Mesodermal cell (in vitro differentiated cells): Measurements from ENCODE around the gene LAX1.
"Not testable (repeated sequence)": the region's sequence is repeated elsewhere in the genome, so short reads cannot be mapped to it uniquely, and the experiment has no call there.

Experiments
- H3K27ac ChIP-seq: 2 replicates; pipeline ENCODE4 v1.7.0; 2013; ENCODE audit warnings: mild to moderate bottlenecking, low read depth, low read length, moderate library complexity; ENCODE audit not compliant: severe bottlenecking
- H3K36me3 ChIP-seq: 2 replicates; pipeline ENCODE4 v1.7.1; 2013; ENCODE audit warnings: mild to moderate bottlenecking, low read length, moderate library complexity; ENCODE audit not compliant: control insufficient read depth, insufficient read depth
- H3K4me1 ChIP-seq: one replicate; pipeline ENCODE4 v1.7.1; 2013; ENCODE audit warnings: mild to moderate bottlenecking, low read length; ENCODE audit not compliant: insufficient read depth, control insufficient read depth, poor library complexity, severe bottlenecking
- H3K4me3 ChIP-seq: 2 replicates; pipeline ENCODE4 v1.7.0; 2013; ENCODE audit warnings: low read length, control low read depth, mild to moderate bottlenecking; ENCODE audit not compliant: insufficient read depth, poor library complexity, severe bottlenecking; ENCODE audit errors: extremely low read depth
- H3K9me3 ChIP-seq: 2 replicates; pipeline ENCODE4 v1.7.1; 2013; ENCODE audit warnings: mild to moderate bottlenecking, low read length, moderate library complexity; ENCODE audit not compliant: control insufficient read depth
- WGBS, 2 experiments: methylation state at CpG; one replicate each; pipeline ENCODE4 v1.1.5; 2013; ENCODE audit warnings: missing lambda C conversion rate in 2 of 2; ENCODE audit not compliant: insufficient coverage in 2 of 2; 5-methylcytosine and 5-hydroxymethylcytosine counted together

LAX1 gene

DNA sequence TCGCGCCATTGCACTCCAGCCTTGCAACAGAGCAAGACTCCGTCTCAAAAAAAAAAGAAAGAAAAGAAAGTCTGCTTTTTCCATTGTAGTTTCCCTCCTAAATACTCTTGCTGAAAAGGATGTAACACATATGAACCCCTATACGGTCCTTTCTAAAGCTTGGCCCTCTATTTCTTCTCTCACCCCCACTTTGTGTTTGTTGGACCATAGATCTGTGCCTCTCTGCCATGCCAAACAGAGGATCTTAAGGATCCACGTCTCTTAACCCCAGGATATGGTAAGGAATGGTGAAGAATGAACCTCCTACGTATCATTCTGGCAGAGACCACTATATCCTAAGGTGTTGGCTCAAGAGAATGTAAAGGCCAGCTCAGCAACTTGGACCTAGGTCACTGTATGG lies 18.7 kb upstream of the LAX1 start:
- Histone ChIP-seq H3K9me3 (no peaks in the 10 kb centered on the region), H3K4me1 (peaks cover 18% of the 10 kb centered on the region), H3K36me3 (peaks cover 3% of the 10 kb centered on the region), H3K27ac (no peak overlapping the region), H3K4me3 (no peak overlapping the region)
- 94 to 100% methylated on average over 4 to 5 of the region's 6 CpGs for WGBS, 2 experiments

- no peak overlapping the region for H3K27ac ChIP-seq
- no peaks in the 10 kb centered on the region for H3K36me3 ChIP-seq
- no peaks in the 10 kb centered on the region for H3K9me3 ChIP-seq
- 88 to 100% methylated on average over 1 of the region's 3 CpGs for WGBS, 2 experiments
- peaks cover 15% of the 10 kb centered on the region for H3K4me1 ChIP-seq
- H3K4me3 ChIP-seq, result no peak overlapping the region
Measured at GRCh38 chr1:203751051-203751450, 13.9 kb upstream of the LAX1 start.

- not testable (repeated sequence) for H3K9me3 ChIP-seq, H3K36me3 ChIP-seq, H3K4me3 ChIP-seq, H3K27ac ChIP-seq
- WGBS, 2 experiments, result no CpG with 5 or more reads among the region's 5 CpGs
- H3K4me1 ChIP-seq, result peaks cover 19% of the 10 kb centered on the region
Measured at GRCh38 chr1:203751618-203752361, 13.2 kb upstream of the LAX1 start.

DNA sequence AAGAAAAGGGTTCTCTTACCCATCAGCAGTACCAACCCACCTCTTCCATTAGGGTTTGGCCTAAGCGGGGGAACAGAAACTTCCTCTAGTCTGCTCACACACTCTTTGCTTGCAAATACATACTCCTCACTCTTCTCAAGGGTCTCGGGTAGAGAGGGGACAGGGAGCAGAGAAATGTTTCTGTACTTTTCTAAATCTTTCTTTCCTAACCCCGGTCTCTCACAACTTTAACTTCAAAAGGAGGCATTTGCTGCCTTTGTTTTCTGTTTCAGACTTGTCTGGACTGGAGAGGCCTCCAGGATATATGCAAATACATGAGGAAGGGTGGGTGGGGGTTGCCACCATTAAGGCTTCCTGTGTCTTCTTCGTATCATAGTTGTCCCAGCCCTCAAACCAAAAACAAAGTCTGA lies 10.5 kb upstream of the LAX1 start:
- peak overlapping the region; percentile 50 for H3K27ac ChIP-seq
- 72 to 82% methylated on average over 2 of the region's 4 CpGs for WGBS, 2 experiments
- H3K4me3 ChIP-seq, result no peak overlapping the region
- H3K4me1 ChIP-seq, result peaks cover 28% of the 10 kb centered on the region
- no peaks in the 10 kb centered on the region for H3K9me3 ChIP-seq
- H3K36me3 ChIP-seq, result no peaks in the 10 kb centered on the region

GRCh38 chr1:203756036-203756435 lies 8.9 kb upstream of the LAX1 start:
- no peak overlapping the region for H3K4me3 ChIP-seq
- WGBS, 2 experiments, result 78 to 93% methylated on average over 2 of the region's 4 CpGs
- H3K4me1 ChIP-seq, result peaks cover 28% of the 10 kb centered on the region
- H3K27ac ChIP-seq, result peak overlapping the region; percentile 69
- H3K9me3 ChIP-seq, result no peaks in the 10 kb centered on the region
- H3K36me3 ChIP-seq, result no peaks in the 10 kb centered on the region

DNA sequence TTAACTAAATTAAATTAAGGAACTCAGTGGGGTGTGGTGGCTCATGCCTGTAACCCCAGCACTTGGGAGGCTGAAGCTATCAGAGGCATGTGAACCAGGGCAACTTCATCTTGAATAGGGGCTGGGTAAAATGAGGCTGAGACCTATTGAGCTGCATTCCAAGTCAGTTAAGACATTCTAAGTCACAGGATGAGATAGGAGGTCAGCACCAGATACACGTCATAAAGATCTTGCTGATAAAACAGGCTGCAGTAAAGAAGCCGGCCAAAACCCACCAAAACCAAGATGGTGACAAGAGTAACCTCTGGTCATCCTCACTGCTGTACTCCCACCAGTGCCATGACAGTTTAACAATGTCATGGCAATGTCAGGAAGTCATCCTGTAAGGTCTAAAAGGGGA lies 6.2 kb upstream of the LAX1 start:
- 78 to 88% methylated on average over 2 of the region's 2 CpGs for WGBS, 2 experiments
- not testable (repeated sequence) for H3K27ac ChIP-seq, H3K36me3 ChIP-seq, H3K4me3 ChIP-seq, H3K9me3 ChIP-seq
- H3K4me1 ChIP-seq, result peaks cover 28% of the 10 kb centered on the region

DNA sequence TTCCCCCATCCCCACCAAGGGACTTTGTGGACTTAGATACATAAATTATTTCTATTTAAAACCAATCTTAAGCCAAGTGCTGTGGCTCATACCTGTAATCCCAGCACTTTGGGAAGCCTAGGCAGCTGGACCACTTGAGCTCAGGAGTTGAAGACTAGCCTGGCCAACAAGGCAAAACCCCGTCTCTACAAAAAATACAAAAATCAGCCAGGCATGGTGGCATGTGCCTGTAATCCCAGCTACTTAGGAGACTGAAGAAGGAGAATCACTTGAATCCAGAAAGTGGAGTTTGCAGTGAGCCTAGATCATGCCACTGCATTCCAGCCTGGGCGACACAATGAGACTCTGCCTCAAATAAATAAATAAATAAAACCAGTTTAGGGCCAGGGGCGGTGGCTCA lies 4.5 kb upstream of the LAX1 start:
- Histone ChIP-seq H3K9me3 (no peaks in the 10 kb centered on the region), H3K36me3 (no peaks in the 10 kb centered on the region), H3K27ac (no peak overlapping the region), H3K4me1 (peaks cover 18% of the 10 kb centered on the region), H3K4me3 (no peak overlapping the region)
- 94 to 100% methylated on average over 1 to 3 of the region's 3 CpGs for WGBS, 2 experiments

DNA sequence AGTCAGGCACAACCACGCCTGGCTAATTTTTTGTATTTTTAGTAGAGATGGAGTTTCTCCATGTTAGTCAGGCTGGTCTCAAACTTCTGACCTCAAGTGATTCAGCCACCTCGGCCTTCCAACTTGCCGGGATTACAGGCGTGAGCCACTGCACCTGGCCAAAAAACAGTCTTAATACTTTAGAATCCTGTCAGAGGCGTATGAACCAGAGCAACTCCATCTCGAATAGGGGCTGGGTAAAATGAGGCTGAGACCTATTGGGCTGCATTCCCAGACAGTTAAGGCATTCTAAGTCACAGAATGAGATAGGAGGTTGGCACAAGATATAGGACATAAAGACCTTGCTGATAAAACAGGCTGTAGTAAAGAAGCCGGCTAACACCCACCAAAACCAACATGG lies 3.0 kb upstream of the LAX1 start:
- not testable (repeated sequence) for H3K9me3 ChIP-seq, H3K4me1 ChIP-seq, H3K27ac ChIP-seq, H3K36me3 ChIP-seq, H3K4me3 ChIP-seq
- 88 to 96% methylated on average over 5 to 6 of the region's 7 CpGs for WGBS, 2 experiments

DNA sequence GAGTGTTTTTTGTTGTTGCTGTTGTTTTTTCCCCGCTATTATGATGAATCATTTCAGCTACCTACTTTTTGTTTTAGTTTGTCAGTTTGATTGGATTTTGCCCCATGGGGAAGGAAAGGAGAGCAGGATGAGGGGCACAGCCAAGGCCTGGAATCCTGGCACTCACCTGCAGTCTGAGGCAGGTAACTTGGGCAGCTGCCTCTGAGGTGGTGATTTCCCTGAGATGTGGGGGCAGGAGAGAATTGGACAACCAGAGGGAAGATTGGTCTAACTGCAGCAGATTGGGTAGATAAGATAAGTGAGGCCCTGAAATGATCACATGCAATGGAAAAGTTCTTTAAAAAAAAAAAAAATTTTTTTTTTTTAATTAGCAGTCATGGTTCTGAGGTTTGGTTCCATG lies 1.5 kb upstream of the LAX1 start:
- H3K36me3 ChIP-seq, result no peaks in the 10 kb centered on the region
- no CpG with 5 or more reads among the region's 1 CpG for WGBS, 2 experiments
- H3K4me3 ChIP-seq, result no peak overlapping the region
- H3K9me3 ChIP-seq, result no peaks in the 10 kb centered on the region
- peaks cover 5% of the 10 kb centered on the region for H3K4me1 ChIP-seq
- no peak overlapping the region for H3K27ac ChIP-seq

- Histone ChIP-seq H3K4me1 (no peaks in the 10 kb centered on the region), H3K27ac (no peak overlapping the region), H3K9me3 (no peaks in the 10 kb centered on the region), H3K36me3 (no peaks in the 10 kb centered on the region), H3K4me3 (no peak overlapping the region)
- WGBS, 2 experiments, result 100% methylated on average over 1 of the region's 3 CpGs; no CpG with 5 or more reads in 1 of the 2 experiments
Measured at GRCh38 chr1:203764105-203765028, 616 bp upstream of the LAX1 start.

DNA sequence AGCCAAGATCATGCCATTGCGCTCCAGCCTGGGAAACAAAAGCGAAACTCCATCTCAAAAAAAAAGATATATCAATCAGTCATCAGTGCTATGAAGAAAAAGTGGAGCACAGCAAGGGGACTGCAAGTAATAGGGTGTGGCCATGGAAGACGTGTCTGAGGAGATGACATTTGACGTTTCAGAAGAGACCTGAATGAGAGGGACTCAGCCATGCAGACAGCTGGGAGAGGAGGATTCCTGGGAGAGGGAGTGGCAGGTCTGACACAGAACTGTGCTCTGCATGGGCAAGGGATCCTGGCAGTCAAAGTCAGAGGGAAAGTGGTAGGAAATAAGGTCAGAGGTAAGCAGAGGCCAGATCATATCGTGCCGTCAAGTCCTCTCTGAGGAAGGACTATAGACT lies 3.3 kb downstream of the LAX1 start:
- Histone ChIP-seq H3K4me3 (no peak overlapping the region), H3K36me3 (no peaks in the 10 kb centered on the region), H3K27ac (no peak overlapping the region), H3K4me1 (no peaks in the 10 kb centered on the region), H3K9me3 (no peaks in the 10 kb centered on the region)
- WGBS, 2 experiments, result 89 to 93% methylated on average over 4 of the region's 6 CpGs
